Activated CD8-positive, alpha-beta memory T cell treated with anti-CD3 and anti-CD28 coated beads, Interleukin-2, amount 50 U/mL, for 48 hours (primary cell): ENCODE data around the gene ZNF839.

ENCODE experiments used
- DNase-seq: peaks from one replicate; pipeline ENCODE4 v3.0.0-alpha.2; 2020

ZNF839 gene

GRCh38 chr14:102319351-102320032 lies at the start of gene ZNF839:
ZNF839 (plus strand) TSS chr14:102319746; CDS start chr14:102319766, 20 bp downstream.
- peak; percentile 99 for DNase-seq

GRCh38 chr14:102272392-102272791 lies 47.2 kb upstream of the ZNF839 start:
- DNase-seq = no peak

DNA sequence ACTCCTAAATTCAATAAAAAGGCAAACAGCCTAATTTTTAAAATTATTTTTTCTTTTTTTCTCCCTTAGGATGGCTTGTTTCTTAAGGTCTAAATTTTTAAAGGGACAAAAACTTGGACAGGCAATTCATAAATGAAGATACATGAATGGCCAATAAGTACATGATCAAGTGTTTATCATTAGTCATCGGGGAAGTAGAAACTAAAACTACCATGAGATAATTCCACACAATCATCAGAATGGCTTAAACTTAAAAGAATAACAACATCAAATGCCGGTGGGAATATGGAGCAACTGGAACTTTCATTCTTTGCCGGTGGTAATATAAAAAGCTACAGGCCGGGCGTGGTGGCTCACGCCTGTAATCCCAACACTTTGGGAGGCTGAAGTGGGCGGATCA lies 43.7 kb upstream of the ZNF839 start:
- no peak for DNase-seq

DNA sequence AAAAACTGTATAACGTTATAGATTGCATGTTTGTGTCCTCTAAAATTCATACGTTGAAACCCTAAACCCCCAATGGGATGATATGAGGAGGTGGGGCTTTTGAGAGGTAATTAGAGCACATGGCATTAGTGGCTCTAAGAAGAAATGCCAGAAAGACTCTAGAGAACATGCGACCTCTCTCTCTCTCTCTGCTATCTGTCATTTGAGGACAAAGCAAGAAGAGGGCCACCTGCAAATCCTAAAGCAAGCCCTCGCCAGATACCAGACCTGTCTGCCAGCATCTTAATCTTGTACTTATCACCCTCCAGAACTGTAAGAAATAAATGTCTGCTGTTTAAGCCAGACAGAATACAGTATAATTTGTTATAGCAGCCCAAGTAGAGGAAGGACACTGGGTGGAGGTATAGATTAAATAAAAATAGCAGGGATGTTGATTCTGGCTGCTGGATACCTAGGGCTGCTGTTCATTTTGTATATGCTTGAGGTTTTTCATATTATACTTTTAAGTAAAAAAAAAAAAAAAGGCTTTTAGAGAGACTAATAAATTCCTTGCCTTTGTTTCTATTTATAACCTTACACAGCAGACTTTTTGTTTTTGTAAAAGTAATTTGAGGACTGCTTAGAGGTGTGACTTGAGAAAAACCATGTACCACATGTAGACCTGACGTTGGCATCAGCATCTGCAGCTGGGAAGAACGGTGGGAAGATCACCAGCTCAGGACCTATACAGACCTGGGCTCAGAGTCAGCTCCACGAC lies 41.5 kb upstream of the ZNF839 start:
- DNase-seq = no peak

- peak; percentile 2 for DNase-seq
Observed at GRCh38 chr14:102278631-102278935, 41.0 kb upstream of the ZNF839 start.

DNA sequence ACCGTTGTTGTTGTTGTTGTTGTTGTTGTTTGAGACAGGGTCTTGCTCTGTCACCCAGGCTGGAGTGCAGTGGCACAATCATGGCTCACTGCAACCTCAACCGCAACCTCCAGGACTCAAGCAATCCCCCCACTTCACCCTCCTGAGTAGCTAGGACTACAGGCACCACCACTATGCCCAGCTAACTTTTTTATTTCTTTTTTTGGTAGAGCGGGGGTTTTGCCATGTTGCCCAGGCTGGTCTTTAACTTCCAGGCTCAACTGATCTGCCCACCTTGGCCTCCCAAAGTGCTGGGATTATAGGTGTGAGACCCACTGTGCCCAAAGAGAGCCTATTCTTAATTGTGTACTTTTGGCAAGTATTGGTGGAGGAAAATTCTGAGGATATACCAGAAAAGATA lies 40.3 kb upstream of the ZNF839 start:
- peak; percentile 32 for DNase-seq

GRCh38 chr14:102279688-102280348 lies 39.7 kb upstream of the ZNF839 start:
- DNase-seq = peak; percentile 34

GRCh38 chr14:102280376-102280962 lies 39.1 kb upstream of the ZNF839 start:
- DNase-seq = peak; percentile 20

GRCh38 chr14:102282751-102283465 lies 36.6 kb upstream of the ZNF839 start:
- DNase-seq = peak; percentile 22

DNA sequence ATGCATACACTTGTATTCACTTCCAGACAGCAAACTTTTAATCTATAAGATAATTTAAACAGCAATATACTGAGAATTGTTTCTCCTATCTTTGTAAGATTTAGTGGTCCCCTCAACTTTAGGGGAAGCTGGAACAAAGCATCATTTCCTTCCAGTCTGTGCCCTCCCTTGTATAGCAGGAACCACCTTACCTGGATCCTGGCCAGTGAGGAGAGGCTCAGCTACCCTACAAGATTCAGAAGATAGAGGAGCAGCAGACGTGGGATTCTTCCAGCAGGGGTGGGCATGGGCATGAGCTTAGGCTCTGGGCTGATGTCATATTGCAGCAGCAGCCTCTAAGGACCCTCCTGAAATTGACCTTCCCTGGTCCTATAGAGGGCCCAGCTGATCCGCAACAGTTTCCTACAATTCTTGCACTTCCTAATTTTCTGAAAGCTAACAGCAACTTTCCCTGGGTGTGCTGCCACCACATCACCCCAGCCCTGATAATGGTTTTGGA lies 35.9 kb upstream of the ZNF839 start:
- DNase-seq = peak; percentile 32

DNA sequence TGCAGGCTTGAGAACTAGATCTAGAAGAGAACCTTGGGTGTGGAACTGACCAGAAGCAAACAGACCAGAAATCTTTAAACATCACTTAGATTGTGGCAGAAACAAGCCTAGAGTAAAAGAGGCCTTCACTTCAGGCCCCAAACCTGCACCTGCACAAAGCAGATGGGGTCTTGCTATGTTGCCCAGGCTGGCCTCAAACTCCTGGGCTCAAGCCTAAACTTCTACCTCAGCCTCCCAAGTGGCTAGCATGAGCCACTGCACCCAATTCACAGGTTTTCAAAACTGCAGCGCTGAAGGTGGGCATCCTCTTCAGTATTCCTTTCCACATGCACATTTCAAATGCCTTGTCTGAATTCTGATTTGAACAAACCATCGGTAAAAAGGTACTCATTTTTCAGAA lies 34.4 kb upstream of the ZNF839 start:
- DNase-seq = no peak

- no peak for DNase-seq
Observed at GRCh38 chr14:102288139-102288538, 31.4 kb upstream of the ZNF839 start.

DNA sequence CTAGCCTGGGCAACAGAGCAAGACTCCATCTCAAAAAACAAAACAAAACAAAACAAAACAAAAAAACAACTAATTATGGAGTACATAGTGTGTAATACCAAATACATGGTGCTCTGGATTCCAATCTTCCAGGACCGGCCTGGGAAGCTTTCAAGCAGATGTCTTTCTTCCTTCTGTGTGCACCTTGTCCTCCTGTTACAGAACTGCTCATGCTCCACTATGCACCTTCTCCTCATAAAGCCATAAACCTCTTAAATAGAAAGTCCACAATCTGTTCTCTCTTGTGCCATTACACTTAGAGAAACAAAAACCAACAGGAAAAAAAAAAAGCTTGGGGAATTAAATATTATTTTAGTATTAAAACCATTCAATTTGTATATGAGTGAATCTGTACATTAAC lies 27.1 kb upstream of the ZNF839 start:
- no peak for DNase-seq

- no peak for DNase-seq
Observed at GRCh38 chr14:102293781-102294180, 25.8 kb upstream of the ZNF839 start.

DNA sequence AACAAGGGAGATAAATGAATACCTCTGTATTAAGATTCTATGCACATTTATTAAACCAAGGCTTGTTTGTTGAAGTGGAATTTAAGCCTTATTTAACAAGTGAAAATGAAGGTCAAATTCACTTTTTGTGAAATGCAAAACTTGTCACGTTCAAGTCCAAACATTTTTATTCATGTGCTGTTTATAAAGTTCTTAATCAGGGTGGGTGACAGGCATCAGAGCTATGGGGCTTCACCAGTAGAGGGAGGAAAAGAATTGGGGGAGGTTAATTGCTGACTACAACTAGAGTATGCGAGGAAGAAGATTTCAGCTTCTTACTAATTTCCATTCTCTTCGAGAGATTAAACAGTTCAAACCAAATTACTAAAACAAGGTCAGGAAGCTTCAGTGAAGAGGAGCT lies 24.3 kb upstream of the ZNF839 start:
- DNase-seq = no peak

GRCh38 chr14:102297436-102298170 lies 21.9 kb upstream of the ZNF839 start:
- DNase-seq = peak; percentile 34

DNA sequence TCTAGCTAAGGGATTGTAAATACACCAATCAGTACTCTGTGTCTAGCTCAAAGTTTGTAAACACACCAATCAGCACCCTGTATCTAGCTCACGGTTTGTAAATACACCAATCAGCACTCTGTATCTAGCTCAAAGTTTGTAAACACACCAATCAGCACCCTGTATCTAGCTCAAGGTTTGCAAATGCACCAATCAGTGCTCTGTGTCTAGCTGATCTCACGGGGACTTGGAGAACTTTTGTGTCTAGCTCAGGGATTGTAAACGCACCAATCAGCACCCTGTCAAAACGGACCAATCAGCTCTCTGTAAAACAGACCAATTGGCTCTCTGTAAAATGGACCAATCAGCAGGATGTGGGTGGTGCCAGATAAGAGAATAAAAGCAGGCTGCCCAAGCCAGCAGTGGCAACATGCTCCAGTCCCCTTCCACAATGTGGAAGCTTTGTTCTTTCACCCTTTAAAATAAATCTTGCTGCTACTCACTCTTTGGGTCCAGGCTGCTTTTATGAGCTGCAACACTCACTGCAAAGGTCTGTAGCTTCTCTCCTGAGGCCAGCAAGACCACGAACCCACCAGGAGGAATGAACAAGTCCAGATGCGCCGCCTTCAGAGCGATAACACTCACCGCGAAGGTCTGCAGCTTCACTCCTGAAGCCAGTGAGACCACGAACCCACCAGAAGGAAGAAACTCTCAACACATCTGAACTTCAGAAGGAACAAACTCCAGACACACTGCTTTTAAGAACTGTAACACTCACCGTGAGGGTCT lies 21.1 kb upstream of the ZNF839 start:
- DNase-seq = peak; percentile 45

DNA sequence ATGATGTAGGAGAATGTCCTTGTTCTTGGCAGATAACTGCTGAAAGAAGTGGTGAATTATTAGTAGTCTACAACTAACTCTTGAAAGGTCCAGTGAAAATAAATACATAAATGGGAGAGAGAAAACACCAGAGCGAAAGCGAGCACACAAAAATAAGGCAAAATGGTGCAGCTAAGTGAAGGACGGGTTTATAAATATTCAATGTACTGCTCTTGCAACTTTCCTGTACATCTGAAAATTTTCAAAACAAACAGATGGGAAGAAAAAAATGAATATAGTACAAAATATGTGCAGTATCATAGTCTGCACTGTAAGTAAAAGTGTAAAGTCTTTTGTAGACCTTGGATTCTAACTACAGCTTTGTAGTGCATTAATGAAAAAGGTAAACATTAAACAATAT lies 15.9 kb upstream of the ZNF839 start:
- no peak for DNase-seq

DNA sequence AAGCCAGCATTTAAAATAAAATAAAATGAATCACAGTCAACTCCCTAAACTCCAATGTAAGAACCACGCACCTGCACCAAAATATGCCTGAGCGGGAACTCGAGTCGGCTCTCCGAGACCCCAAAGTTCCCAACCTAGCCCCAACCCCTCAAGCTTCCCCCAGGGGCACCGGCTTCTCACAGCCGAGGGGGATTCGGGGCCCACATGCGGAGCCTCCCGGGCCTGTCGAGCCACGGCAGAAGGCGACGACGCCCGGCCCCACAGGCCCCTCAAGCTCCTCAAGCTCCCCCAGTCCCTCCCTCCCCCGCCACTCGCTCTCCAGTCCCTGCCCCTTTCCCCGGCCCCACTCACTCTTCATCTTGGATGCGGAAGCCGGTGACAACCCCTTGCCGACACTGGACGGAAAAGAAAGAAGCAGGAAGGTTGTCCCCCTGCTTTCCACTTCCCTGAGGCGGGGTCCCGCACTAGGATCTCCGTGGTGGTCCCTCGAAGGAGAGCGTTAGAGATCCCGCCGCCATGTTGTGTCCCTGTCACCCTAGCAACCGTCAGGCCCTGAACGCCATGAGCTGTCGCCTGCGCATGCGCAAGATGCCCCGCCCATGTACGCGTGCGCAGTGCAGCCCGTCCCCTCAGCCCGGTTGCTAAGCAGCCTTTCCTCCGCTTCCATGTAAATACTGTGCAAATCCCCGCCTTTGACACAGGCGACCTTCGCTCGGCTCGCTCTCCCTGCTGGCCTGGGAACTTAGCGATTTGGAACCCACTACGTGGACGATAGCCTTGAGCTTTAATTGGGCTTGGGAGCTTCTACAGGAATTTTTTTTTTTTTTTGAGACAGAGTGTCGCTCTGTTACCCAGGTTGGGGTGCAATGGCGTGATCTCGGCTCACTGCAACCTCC lies 14.7 kb upstream of the ZNF839 start, which contains the start of gene MOK:
TSS of gene MOK (minus strand) at position 554 of the 896 bp plus-strand sequence. CDS start at position 358, 196 bp downstream.
- peak; percentile 99 for DNase-seq
